ENCODE data around the gene AQP6.

AQP6 gene

DNA sequence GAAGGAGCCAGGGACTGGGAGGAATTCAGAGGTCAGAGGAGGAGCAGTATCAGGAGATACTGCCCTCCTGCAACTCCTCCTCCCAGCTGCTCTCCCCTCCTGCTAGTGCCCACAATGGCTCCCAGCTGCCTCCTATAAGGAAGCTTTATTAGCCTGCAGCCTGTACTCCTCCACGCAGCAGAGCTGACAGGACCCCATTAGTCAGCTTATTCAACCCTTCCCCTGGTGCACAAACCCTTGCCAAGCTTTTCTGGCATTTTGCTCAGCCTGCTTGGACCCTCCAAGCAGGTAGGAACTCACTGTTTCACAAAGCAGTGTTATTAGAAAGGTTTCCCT is 29.2 kb upstream of the AQP6 start:
- DNase-seq: no peak

DNA sequence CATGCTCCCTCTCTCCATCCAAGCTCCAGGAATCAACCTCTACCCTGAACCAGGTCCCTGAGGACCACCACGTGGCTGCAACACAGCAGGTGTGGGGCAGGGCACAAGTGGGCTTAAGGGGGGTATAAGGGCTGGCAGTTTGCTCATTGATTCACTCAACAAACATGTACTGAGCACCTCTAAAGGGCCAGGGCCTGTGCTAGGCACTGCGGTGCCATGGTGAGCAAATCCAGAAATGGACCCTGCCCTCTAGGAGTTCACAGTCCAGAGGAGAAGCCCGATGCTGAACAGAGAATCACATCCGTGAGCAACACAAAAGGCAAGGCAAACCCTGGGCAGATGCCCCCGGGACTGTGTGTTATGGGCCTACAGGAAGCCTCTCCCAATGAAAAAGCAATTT is 28.7 kb upstream of the AQP6 start:
- no peak for DNase-seq

DNA sequence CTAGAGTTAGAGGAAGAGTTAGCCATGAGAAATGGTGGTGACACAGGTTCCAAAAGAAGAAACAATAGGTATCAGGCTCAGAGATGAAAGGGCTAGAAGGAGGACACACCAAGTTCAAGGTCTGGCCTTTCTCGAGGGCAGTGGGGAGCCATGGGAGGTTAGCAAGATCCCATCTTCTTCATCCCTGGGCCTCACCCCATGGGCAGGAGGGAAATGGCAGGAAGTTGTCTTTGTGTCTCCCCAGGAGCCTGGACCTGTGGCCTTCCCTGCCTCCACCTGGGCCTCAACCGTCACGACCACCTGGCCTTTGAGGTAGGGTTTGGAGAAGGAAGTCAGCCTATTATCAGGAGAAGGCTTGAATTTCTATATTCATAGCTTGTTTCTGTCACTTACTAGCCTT is 28.0 kb upstream of the AQP6 start:
- DNase-seq: no peak

DNA sequence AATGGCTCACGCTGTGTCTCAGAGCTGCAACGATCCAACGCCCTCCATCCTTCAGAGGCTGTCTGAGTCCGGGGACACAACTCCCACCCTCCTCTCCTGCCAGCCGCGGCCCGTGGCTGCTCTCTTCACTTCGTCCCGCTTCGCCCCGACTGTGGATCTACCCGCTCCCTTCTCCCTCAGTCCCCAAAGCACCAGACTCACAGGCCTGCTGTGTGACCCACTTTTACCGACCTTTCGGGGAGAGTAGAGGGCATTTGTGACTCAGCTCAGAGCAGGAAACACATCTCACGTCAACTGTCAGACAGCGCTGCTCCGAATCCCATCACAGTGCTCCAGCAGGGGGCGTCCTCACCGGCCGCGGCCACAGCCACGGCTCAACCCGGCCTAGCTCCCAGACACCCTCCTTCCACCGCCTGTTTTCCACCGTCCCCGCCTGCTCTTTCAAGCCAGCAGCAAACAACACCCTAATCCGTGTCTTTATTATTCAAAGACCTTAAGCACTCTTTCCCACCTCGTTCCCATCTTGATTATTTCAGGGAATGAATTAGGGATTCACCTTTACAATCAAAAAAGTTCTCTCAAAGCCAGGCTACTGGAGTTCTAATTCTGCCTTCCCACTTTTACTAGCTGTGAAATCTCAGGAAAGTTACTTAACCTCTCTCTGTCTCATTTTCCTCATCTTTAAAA is 27.2 kb upstream of the AQP6 start:
- no peak for DNase-seq

DNA sequence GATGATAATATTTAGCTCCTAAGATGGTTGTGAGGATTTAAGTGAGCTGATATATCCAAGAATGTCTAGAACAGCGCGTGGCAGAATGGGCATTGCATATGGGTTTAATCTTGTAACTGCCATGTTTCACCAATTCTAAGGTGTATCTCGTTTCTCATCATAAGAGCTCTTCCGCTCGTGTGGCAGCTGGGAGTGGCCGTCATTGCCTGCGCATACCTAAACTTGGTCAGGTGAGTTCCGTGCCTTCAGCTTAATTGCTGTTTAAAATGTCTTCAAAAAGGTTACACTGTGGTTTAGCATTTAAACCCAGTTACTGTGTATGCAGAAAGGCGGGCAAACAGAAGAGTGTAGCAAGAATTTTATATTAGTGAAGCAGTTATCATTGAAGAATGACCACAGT is 26.7 kb upstream of the AQP6 start:
- no peak for DNase-seq

DNA sequence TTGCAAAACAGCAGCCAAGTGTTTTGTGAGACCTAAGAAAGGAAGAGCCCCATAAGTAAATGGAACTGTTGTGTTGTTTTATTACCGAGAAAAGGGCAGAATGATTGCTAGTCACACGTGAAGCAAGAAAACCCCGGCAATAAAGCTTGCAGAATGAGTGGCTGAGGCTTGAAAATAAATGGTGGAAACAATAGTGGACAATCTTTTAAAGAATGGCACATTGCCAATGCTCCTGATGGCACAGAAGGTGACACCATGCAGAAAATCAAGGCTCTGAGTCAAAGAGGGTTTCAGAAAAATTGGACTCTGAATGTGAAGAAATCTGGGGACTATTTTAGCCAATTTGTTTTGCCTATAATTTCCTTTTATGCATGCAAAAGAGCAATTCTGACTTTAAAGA is 26.2 kb upstream of the AQP6 start:
- DNase-seq: peak; percentile 4

DNA sequence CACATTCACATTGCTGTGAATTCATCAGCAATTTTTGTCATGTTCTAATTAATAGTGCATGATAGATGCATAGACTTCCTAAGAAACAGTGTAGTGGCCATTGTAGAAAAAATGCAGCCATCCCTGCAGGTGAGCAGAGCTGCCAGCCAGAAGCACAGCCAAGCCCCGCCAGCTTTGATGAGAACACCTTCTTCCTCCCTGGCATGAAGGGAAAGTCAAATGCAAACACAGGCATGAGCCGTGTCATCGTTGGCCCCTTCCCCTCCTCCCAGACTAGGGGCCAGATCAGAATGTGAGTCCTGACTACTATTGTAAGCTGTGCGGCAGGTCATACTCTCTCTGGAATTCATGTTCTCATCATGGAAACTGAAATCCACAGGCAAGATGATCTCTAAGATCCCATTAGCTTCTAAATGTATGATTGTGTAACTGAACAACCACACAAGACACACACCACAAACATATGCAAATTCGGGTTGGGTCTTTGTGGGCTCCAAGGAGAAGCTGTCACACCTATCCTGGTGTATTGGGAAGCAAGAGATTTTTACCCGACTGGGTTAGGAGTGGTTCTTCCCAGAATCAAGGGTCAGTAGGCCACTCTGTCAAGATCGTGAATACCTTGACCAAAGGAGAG is 25.0 kb upstream of the AQP6 start:
- DNase-seq: no peak

DNA sequence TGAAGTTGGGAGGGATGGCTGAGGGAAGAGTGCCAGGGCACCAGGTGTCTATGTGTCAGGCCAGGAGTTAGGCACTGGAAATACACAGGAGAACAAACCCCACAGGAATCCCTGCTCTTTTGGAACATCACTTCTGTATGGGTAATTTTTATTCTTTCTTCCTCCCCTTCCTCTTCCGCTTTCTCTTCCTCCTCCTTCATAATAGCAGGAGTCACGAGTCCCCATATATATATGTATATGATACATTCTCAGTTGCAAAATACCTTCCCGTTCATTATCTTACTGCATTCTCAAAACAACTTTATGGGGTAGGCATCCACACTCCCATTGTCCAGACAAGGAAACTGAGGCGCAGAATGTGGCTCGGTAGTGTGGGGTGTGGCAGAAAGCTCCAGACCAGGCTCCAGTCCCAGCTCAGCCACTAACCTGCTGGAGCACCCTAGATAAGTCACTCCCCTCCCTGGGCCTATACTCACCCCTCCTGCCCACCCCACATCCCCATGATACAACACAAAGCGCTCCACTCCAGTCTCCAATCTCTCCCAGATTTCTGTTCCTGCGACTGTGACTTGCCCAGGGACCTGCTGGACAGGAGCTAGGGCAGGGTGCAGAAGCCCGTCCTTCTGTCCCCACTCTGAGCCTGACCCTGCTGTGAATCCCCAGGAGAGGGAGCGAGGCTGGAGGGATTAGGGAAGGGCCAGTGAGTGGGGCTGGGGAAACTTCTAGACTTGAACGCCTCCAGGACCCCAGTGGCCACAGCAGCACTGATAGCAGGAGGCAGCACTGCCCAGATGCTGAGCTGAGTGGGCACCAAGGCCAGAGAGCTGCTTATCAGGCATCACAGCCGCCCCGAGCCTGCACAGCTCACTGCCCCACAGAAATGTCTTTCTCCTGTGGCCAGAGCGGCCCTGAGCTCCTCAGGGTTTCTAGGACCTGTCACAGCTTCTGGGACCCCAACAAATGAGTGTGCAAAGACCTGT is 23.6 kb upstream of the AQP6 start:
- DNase-seq: no peak

DNA sequence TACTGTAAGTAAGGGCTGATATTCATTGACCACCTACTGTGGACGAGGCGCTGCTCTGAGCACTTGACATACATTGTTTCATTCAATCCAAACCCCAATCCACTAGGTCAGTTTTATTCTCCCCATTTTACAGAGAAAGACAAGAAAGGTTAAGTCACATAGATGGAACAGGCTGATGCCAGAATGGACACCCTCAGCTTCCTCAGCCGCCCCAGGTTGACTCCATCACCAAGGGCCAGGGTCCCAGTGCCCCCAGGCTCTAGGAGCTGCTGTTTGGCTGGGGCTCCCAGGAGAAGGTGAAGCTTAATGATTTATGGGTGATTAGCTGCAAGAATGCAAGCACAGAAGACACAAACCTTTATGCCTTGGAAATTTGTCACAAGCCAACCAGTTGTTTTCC is 22.9 kb upstream of the AQP6 start:
- DNase-seq: no peak

DNA sequence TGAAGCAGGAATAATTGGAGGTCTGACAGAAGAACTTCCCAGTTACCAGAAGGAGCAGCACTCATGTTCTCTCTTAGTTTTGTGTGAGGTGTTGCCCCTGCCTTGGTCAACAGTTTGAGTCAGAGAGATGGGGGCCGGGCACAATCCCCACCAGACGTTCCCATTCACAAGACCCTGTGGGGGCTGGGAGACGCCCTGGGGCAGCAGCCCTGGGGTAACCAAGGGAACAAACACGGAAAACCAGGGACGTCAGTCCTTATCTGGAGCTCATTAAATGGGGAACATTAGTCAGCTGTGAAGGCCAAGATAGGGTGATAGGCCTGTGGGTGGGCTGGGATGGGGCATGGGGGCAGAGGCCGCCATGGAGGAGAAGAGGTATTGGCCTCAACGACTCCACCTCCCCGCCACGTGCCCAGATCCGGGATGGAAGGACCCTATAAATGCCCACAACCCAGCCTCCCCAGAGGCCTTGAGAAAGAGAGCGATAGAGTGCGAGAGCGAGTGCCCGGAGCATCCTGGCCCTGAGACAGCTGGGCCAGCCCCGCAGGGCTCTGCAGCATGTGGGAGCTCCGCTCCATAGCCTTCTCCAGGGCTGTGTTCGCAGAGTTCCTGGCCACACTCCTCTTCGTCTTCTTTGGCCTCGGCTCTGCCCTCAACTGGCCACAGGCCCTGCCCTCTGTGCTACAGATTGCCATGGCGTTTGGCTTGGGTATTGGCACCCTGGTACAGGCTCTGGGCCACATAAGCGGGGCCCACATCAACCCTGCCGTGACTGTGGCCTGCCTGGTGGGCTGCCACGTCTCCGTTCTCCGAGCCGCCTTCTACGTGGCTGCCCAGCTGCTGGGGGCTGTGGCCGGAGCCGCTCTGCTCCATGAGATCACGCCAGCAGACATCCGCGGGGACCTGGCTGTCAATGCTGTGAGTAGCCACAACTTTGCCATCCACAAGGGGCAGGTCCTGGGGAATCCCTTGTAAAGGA is 22.2 kb upstream of the AQP6 start, which contains the start of gene AQP2:
AQP2 (plus strand) TSS at position 465 of the 979 bp plus-strand sequence; CDS start at position 559, 94 bp downstream.
- no peak for DNase-seq

DNA sequence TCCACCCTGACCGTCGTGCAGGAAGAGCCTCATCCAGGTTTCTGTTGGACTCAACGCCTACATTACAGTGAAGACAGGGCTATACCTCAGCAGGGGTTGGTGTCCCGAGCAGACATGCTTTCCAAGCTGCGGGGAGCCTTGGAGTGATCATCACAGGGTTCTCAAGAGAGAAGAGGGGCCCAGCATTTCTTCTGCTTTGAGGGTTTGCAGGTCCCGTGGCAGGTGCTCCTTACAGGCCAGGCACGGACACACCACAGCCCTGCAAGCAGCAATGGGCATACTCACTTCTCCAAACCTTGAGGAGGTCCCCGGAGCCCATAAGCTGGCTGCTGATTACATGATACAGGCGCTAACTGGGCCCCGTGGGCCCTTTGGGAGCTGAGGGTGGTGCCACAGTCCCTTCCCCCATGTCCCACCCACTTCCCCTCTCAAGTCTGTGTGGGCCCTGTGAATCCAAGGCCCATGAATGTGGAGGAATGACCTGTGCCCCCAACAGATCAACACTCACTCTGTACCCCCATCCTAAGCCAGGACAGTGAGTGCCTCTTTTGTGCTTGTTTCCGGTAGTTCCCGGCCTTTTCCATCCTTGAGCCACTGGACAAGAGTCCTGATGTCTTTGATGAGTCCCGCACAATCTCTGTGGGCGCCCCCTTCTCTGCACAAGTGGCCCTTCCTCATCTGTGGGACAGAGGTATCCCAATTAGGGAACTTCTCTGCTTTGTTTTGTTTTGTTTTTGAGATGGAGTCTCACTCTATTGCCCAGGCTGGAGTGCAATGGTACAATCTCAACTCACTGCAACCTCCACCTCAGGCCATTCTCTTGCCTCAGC is 21.1 kb upstream of the AQP6 start:
- no peak for DNase-seq

DNA sequence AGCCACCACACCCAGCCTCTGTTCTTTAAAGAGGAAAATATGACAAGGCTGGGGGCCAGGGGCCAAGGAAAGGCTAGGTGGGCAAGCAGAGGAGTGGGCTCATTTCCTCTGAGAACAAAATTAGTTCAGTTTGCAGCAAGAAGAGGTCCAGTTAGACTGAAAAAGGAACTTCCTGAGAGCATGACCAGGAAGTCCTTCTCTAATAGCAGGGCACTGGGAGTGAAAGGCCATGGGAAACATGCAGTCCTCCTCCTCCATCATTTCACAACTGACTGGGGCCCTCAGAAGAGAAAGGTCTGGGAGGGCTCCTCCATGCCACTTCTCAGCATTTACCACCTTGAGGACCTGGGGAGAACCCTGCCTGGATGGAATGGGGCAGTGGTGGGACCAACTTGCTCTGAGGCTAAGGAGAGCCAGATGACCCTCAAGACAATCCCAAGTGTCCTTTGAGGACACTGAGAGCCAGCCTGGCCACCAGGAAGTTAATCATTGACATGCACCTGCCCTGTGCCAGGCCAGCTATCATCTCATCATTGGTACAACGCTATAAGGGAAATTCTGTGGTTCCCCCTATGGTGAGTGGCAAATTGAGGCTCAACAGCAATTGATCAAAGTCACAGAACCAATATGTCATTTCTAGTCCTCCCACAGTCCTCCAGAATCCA is 20.2 kb upstream of the AQP6 start:
- no peak for DNase-seq

DNA sequence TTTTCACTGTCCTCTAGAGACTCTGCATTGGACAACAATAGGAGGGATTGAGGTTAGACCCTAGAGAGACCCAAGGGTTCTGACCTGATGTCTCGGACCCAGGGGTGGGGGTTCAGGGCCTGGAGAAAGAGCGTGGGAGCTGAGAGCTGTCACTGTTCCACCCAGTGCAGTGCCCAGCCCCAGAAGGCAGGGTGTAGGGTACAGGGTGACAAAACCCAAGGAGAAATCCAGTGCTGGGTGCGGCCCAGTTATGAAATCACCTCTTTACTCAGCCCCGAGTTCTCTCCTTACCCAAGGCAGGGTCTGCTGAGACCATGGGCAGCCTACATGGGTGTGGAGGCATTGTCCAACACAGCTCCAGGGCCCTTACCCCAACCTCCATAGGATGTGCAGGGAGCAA is 19.6 kb upstream of the AQP6 start:
- no peak for DNase-seq

DNA sequence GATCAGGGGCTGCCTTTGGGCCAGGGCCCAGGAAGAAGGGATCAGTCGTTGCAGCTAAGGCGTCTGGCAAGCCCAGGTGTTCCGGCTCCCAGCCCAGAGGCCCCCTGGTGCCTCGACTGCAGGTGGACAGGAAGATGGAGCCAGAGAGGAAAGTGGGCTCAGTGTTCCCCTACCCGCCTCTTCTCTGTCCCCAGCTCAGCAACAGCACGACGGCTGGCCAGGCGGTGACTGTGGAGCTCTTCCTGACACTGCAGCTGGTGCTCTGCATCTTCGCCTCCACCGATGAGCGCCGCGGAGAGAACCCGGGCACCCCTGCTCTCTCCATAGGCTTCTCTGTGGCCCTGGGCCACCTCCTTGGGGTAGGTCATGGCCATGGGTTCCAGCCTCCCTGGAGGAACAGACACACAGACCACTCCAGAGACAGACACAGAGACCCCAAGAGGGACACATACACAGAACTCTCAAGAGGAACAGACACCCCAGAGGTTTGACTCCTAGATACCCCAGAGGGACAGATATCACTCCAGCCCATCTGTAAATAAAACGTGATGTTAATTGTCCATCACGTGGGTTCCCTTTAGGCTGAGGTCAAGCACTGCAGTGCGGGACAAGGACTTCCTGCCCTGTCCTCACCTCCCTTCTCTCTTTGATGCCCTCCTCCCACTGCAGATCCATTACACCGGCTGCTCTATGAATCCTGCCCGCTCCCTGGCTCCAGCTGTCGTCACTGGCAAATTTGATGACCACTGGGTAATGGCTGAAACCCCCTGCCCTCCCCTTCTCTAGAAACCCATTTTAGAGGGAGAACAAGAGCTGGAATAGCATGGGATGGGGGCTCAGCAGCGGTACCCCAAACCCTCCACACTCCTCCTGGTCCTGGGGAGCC is 18.5 kb upstream of the AQP6 start:
- no peak for DNase-seq

DNA sequence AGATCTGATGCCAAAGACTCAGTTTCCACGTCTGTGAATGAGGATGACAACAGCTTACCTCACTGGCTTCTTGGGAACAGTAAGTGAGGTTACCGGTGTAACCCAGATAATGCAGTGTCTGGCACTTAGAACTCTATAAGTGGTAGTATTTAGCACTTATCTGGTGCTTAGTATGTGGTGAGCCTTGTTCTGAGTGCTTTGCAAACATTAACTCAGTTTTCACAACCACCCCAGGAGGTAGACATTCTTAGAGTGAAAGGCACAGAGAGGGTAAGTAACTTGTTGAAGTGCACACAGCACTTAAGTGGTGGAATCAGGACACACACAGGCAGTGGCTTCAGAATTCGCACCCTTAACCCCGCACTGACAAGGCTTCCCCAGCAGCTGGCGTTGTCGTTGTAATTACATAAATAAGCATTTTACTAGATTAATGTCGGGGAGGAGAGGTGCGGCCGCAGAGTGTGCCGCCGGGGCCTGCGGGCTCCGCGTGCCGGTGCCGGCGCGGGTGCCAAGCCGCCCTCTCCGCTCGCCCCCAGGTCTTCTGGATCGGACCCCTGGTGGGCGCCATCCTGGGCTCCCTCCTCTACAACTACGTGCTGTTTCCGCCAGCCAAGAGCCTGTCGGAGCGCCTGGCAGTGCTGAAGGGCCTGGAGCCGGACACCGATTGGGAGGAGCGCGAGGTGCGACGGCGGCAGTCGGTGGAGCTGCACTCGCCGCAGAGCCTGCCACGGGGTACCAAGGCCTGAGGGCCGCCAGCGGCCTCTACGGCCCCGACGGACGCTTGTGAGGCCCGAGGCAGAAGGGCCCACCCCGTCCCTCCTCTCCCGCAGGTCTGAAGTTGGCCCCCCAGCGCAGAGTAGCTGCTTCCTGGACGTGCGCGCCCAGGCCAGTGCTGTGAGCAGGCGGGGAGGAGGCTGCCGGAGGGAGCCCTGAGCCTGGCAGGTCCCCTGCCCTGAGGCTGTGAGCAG is 17.6 kb upstream of the AQP6 start:
- DNase-seq: no peak

DNA sequence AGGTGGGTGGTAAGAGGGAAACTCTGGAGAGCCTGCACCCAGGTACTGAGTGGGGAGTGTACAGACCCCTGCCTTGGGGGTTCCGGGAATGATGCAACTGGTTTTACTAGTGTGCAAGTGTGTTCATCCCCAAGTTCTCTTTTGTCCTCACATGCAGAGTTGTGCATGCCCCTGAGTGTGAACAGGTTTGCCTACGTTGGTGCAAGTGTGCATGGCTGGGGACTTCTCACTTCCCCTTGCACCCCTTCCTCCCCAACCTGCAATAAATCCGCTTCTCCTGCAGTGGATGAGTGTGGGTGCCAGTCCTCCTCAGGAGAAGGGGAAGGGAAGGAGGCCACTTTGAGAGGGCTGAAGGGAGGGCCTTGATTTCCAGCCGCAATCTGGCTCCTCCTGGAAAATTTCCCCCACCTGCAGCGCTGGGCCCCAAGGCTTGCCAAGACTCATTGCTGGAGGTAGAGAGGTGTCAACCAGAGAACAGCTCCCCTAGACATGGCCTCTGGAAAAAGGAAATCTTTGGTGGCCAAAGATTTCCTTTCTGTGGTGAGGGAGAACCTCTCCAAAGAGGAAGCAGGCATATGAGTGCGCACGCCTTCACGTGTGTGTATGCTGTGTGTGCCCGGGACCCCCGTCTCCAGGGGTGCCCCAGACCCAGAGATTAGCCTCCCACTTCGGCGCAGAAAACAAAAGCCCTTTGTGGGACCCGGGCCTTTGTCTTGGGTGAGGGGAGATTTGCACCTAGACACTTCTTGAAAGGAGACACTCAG is 16.7 kb upstream of the AQP6 start:
- no peak for DNase-seq

DNA sequence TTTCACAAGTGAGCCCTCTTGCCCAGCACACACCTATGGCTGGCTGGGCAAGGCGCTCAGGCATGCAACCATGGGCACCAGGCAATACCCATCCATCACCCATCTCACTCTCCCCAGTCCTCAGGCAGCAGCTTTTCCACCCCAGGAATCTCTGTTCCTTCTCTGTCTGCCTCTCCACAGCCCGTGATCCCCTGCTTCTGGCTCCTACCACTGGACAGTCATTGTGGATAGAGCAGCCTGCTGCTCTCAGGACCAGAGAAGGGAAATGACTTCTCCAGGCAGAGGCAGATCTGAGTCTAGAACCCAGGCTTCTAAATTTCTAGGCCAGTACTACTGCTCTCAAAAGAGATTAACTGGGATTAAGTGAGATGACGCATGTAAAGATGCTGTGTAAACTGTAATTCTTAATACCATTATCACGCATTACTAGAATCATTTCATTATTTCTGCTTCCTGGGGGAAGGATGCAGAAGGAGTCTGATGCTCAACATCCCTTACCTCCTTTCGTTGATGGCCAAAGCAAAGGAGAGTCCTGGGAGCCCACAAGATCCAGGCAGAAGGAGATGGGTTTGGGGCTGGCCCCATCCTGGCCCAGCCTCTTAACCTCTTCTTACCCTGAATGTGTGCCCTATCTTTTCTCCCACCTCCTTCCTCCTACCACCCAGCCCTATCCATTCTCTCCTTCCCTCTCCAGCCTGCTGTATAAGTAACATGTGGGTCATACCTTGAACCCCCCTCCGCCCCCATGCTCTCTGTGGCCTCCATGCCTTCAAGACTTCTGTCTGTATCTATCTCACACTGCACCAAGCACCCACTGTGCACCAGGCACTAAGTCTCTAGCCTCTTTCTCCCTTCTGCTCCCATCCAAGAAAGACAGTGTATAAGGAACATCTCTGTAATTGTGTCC is 15.8 kb upstream of the AQP6 start:
- DNase-seq: no peak
